ENCODE data around the gene DNAI2.

DNAI2 gene

DNA sequence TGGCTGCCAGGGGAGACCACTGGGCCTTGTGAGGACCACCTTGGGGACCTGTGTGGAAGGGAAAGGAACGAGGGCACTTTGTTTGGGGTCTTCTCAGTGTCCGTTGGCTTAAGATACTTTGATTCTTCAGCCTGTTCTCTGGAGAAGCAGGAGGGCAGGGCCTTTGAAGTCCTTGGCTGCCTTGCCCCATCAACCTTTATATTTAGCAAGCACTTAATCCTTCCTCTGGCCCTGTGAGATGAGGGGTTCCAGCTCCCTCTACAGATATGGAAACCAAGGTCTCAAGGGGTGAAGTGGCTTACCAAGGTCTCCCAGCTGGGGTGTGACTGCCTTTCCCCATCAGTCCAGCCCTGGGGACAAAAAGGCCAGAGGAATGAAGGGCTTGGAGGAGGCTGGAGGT is 32.2 kb upstream of the DNAI2 start:
- Histone ChIP-seq H3K27me3 (ENCODE audit: insufficient read depth, low read depth) (no peaks in the 10 kb centered on the region), H4K20me1 (ENCODE audit: insufficient read depth) (no peaks in the 10 kb centered on the region), H3K27ac (no peak overlapping the region), H3K4me3 (IDR thresholded peaks at IDR 0.05; ENCODE audit: insufficient read depth, low read depth, low read length) (no peak overlapping the region), H3K4me1 (ENCODE audit: low read depth, poor library complexity, severe bottlenecking) (no peaks in the 10 kb centered on the region), H3K9ac (no peak overlapping the region), H3K4me2 (no peak overlapping the region), H3K79me2 (ENCODE audit: insufficient read depth, low read depth) (no peaks in the 10 kb centered on the region), H2AFZ (ENCODE audit: low read depth) (no peak overlapping the region), H3K36me3 (ENCODE audit: insufficient read depth) (no peaks in the 10 kb centered on the region)
- TF ChIP-seq, protein P1, sequence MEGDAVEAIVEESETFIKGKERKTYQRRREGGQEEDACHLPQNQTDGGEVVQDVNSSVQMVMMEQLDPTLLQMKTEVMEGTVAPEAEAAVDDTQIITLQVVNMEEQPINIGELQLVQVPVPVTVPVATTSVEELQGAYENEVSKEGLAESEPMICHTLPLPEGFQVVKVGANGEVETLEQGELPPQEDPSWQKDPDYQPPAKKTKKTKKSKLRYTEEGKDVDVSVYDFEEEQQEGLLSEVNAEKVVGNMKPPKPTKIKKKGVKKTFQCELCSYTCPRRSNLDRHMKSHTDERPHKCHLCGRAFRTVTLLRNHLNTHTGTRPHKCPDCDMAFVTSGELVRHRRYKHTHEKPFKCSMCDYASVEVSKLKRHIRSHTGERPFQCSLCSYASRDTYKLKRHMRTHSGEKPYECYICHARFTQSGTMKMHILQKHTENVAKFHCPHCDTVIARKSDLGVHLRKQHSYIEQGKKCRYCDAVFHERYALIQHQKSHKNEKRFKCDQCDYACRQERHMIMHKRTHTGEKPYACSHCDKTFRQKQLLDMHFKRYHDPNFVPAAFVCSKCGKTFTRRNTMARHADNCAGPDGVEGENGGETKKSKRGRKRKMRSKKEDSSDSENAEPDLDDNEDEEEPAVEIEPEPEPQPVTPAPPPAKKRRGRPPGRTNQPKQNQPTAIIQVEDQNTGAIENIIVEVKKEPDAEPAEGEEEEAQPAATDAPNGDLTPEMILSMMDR (conservative IDR thresholded peaks at IDR 0.05; ENCODE audit: low read depth, low read length), result no peak

DNA sequence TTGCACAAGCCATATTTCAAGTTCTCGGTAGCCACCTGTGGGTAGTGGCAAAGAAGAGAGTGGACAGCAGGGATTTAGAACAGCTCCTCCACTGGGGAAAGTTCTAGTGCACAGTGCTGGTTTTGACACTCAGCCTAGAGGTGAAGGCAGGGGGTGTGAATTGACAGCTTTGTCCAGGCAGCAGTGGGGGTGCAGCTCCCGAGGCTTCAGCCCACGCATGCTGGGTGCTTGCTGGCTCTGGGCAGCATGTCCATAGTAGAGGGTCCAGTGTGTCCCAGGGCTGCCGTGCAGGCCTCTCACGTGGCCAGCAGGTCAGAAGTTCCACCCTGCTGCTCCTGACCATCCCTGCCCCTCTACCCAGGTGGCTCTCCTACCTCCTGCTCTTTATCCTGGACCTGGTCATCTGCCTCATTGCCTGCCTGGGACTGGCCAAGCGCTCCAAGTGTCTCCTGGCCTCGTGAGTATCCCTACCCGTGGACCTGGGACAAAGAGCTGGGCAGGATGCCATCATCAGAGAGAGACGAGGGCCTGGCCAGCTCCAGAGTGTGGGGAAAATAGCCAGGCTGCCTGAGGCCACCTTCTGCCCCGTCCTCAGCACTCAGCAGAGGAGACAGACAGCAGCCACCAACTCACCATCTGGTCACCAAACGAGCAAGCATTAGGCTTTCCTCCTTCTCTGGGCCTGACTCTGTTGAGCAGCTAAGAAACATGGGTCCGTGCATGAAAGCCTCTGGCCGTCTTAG is 30.9 kb upstream of the DNAI2 start:
- H3K27me3 ChIP-seq (ENCODE audit: insufficient read depth, low read depth), result no peaks in the 10 kb centered on the region
- no peak overlapping the region for H3K27ac ChIP-seq
- TF ChIP-seq, protein P1 (conservative IDR thresholded peaks at IDR 0.05; ENCODE audit: low read depth, low read length), result no peak
- no peaks in the 10 kb centered on the region for H3K36me3 ChIP-seq (ENCODE audit: insufficient read depth)
- H3K4me3 ChIP-seq (IDR thresholded peaks at IDR 0.05; ENCODE audit: insufficient read depth, low read depth, low read length), result no peak overlapping the region
- H3K9ac ChIP-seq, result no peak overlapping the region
- no peak overlapping the region for H3K4me2 ChIP-seq
- no peaks in the 10 kb centered on the region for H3K4me1 ChIP-seq (ENCODE audit: low read depth, poor library complexity, severe bottlenecking)
- H2AFZ ChIP-seq (ENCODE audit: low read depth), result no peak overlapping the region
- no peaks in the 10 kb centered on the region for H3K79me2 ChIP-seq (ENCODE audit: insufficient read depth, low read depth)
- no peaks in the 10 kb centered on the region for H4K20me1 ChIP-seq (ENCODE audit: insufficient read depth)

DNA sequence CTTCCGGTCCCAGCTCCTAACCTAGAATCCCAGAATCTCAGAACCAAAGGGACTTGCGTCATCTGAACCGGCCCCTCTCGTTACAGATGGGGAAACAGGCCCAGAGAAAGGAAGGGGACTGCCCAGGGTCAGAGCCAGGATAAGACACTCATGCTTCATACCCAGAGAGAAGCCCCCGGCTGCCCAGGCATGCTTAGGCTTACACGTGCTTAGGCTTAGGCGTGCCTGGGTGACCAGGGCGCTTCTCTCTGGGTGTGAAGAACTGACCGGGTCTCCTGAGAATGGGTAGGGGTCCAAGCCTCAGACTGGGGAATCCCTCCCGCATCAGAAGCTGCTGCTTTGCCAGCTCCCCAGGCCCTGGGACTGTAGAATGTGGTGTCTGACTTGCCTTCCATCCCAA is 29.9 kb upstream of the DNAI2 start:
- no peaks in the 10 kb centered on the region for H3K27me3 ChIP-seq (ENCODE audit: insufficient read depth, low read depth)
- TF ChIP-seq, protein P1 (conservative IDR thresholded peaks at IDR 0.05; ENCODE audit: low read depth, low read length), result no peak
- no peak overlapping the region for H3K4me2 ChIP-seq

DNA sequence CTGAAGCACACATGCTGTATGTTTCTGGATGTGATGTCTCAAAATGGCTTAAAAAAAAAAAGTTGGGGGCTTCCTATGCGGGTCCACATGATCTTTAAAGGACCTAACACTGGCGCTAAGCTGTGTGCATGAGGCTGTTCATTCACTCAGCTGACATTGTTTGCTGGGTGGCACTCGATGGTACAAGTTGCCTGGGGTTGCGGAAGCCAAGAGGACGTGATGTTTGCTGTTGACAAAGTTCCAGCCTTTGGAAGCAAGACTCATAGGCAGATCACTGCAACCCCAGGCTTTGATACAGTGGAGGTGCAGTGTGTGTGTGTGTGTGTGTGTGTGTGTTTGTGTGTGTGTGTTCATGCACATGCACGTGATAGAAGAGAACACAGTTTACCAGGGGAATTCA is 29.5 kb upstream of the DNAI2 start:
- no peaks in the 10 kb centered on the region for H3K79me2 ChIP-seq (ENCODE audit: insufficient read depth, low read depth)
- TF ChIP-seq, protein P1 (conservative IDR thresholded peaks at IDR 0.05; ENCODE audit: low read depth, low read length), result no peak
- no peak overlapping the region for H3K27ac ChIP-seq
- H3K9ac ChIP-seq, result no peak overlapping the region
- no peaks in the 10 kb centered on the region for H3K27me3 ChIP-seq (ENCODE audit: insufficient read depth, low read depth)
- H2AFZ ChIP-seq (ENCODE audit: low read depth), result no peak overlapping the region
- H3K36me3 ChIP-seq (ENCODE audit: insufficient read depth), result no peaks in the 10 kb centered on the region
- no peak overlapping the region for H3K4me3 ChIP-seq (IDR thresholded peaks at IDR 0.05; ENCODE audit: insufficient read depth, low read depth, low read length)
- H4K20me1 ChIP-seq (ENCODE audit: insufficient read depth), result no peaks in the 10 kb centered on the region
- no peak overlapping the region for H3K4me2 ChIP-seq
- H3K4me1 ChIP-seq (ENCODE audit: low read depth, poor library complexity, severe bottlenecking), result no peaks in the 10 kb centered on the region

More for the DNA sequence above, 29.9 kb upstream of the DNAI2 start:
- no peaks in the 10 kb centered on the region for H3K79me2 ChIP-seq (ENCODE audit: insufficient read depth, low read depth)
- H3K4me3 ChIP-seq (IDR thresholded peaks at IDR 0.05; ENCODE audit: insufficient read depth, low read depth, low read length), result no peak overlapping the region
- no peak overlapping the region for H3K9ac ChIP-seq
- H4K20me1 ChIP-seq (ENCODE audit: insufficient read depth), result no peaks in the 10 kb centered on the region
- H3K27ac ChIP-seq, result no peak overlapping the region
- no peak overlapping the region for H2AFZ ChIP-seq (ENCODE audit: low read depth)
- no peaks in the 10 kb centered on the region for H3K4me1 ChIP-seq (ENCODE audit: low read depth, poor library complexity, severe bottlenecking)
- H3K36me3 ChIP-seq (ENCODE audit: insufficient read depth), result no peaks in the 10 kb centered on the region
